Measurements from ENCODE around the gene MRAP2.

Gene MRAP2, protein sequence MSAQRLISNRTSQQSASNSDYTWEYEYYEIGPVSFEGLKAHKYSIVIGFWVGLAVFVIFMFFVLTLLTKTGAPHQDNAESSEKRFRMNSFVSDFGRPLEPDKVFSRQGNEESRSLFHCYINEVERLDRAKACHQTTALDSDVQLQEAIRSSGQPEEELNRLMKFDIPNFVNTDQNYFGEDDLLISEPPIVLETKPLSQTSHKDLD

DNA sequence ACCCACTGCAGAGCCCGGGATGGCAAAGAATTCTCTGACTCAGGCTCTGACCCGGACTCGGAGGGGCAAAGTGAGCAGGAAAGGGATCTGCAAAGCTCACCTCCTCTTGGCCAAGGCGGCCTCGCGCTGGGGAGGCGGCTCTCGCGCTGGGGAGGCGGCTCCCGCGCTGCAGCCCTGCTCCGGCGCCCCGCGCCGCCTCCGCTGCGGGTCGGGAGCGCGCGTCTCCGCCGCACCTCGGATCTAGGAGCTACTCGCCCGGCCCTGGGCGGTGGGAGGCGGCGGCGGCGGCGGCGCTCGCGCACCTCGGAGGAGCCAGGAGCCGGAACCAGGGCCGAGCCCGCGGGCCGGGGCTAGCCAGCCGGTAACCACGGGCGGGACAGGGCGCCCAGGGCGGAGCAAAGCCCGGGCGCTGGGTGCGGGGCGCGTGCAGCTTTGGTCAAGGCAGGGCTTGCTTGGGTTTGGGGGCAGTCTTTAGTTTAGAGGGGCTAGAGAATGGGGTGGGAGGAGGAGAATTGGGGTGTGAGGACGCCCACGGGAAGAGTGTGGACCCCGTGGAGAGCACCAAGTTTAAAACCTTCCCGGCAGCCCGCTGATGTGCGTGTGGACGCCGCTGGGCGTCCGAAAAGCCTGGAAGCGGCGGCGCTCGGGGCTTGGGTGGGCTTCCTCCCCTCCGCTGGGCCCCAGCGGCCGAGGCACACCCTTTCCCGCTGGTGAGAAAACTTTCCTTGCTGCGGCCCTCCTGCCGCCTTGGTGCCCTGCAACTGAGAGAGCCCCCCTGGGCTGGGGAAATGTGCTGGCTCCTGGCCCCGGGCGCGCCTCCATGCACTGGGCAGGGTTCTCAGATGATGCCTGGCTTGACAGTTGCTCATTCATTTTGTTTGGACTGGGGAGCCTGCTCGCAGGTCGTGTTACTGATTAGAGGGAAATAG, at the start of gene MRAP2:
Gene MRAP2 (plus strand): TSS at position 250 of the 929 bp plus-strand sequence. CDS start 21,547 bp downstream, outside the sequence.
- DNase-seq (ENCODE audit: low read depth, low spot score) = no peak

DNA sequence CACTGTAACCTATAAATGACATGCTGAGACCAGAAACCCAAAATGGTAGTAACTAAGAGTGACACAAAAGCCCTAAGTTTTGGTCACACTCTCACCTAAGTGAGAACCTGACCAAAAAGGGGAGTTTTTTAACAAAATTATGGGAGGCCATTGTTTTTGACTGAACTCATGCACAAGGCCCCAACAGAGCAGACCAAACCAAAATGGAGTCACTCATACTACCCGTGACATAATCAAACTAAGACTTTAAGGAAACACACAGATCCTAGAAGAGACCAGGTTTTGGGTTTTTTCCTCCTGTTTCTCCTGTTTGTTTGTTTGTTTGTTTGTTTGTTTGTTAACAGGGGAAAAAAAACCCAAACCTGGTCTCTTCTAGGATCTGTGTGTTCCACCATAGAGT, 49.2 kb upstream of the MRAP2 start:
- no peak for DNase-seq (ENCODE audit: low read depth, low spot score)

DNA sequence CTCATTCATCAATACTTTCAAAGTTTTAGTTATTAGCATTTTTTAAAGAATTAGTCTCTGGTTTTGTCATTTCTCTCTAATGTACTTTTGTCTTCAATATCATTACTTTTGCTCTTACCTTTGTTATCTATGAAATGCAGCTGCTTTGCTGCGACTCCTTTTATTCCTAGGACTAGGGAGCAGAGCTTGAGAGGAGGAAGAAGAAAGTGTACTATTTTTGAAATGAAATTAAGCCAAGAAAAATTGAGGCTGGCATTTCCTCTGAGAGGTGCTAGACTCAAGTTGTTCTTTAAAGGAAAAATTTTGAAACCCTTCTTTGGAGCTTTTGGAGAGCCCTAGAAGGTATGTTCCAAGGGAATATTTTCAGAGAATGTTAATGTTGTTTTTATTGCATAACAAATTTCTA, 48.3 kb upstream of the MRAP2 start:
- no peak for DNase-seq (ENCODE audit: low read depth, low spot score)

DNA sequence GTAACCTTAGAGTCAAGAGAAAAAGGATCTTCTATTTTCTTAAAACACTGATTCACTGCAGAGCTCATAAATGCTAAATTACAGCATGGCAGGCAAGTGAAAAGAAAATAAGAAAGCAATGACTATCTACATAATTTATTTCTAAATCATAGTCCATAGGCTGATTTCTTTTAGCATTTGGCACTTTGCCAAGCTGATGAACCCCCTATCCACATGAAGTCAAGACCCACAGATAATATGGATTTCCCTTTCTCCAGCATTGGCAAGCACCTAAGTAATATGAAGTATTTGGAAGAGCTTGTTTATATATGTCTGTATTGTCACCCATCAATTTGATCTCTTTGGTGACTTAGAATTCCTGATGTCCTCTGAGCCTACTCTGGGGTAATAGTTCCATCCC, 47.9 kb upstream of the MRAP2 start:
- no peak for DNase-seq (ENCODE audit: low read depth, low spot score)

DNA sequence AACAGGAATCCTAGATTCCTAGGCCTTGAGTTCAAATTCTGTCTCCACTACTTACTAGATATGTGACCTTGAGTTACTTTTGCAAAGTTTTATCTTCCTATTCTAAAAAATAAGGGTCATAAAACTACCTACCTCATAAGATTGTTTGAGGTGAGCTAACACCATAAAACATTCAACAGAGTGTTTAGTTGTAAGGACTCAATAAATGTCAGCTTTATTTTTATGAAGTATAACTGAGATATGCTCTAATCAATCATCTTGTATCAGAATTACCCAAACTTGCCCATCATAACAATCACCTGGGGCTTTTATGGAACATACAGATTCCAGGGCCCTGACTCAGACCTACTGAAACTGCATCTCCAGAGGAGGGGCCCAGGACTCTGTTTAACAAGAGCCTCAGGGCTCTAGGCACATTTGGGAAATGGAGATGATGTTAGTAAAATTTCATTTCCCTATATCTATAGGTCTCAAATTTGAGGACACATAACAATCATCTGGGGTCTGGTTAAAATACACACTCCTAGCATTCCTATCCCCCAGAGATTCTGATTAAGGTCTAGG, 35.5 kb upstream of the MRAP2 start:
- no peak for DNase-seq (ENCODE audit: low read depth, low spot score)

DNA sequence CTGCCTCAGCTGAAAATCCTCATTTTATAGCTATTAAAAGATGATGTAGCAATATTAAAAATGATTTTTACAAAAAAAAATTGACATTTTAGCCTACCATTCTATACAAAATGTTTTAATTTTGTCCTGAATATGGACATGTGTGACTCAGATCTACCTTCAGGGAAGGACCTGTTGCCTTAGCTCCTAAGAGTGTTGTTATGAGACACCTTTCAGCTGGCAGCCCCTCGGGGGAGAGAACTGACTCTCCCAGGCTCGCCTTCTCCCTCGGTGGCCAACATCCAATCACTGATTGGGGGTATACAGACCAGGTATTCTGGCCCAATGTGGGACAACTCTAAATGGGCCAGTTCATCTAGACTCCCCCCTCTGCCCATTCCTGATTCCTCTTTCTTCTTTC, 32.5 kb upstream of the MRAP2 start:
- no peak for DNase-seq (ENCODE audit: low read depth, low spot score)

DNA sequence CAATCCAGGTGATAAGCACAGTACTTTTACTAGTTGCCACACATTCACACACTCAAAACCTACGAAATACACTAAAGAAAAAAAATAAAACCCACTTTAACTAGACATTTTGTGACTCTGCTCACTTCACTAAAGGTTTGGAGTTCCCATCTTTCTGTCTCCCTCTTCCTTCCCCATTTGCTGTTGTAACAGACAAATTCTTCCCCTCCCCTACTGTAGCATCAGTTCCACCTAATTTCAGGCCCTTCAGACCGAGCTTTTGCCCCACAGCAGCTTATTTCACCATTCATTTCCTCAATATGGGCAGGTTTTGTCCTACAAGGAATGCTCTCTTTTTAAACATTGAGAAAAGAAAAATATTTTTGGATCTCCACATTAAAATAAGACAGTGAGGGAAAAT, 31.3 kb upstream of the MRAP2 start:
- DNase-seq (ENCODE audit: low read depth, low spot score) = no peak

DNA sequence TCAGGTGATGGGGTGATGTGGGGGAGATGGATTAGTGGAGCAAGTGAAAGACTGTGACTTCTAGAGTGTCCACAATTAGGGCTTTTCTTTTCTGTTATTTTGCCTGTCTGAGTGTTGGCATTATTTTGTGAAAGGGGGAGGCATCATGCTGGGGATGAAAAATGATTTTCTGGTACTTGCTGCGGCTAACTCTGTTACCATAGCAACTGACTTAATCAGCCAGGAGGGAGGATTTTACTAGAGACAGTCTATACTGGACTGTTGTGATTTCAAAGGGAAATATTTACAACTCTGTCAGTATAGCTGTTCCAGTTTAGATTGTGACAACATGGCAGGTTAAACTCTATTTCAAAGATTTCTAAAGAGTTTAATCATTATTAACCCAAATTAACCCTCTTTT, 30.4 kb upstream of the MRAP2 start:
- DNase-seq (ENCODE audit: low read depth, low spot score) = no peak

DNA sequence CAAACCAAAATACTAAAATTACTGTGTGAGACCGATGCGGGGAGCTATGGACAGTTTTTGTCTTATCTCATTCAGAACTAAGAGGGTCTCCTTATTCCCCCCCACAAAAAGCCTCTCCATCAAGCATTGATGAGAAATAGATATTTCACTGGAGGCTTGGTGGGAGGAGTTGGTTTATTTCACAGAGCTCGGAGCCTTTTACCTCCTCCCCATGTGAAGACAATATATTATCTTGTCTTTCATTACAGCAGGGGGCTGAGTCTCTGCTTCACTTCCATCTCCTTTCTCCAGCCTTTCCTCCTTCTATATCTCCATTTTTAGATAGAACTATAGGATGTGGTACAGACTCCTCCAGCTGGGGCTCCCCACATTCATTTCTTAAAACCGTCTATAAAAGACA, 29.9 kb upstream of the MRAP2 start:
- DNase-seq (ENCODE audit: low read depth, low spot score) = no peak

DNA sequence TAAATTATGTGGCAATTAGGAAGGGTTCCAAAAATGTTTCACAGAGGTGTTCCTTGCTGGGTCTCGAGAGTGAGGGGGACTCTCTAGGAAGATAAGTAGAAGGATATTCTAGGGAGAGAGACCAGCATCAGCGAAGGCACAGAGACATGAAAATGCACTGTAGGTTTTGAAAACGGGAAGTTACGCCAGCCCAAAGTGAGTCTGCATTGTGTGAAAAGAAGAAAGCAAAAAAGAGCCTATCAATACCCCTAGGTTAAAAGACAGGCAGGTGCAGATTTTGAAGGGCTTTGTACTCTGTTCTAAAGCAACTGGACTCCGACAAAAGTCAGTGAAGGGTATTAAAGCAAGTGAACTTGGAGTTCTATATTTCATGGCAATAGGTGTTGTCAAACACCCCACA, 25.7 kb upstream of the MRAP2 start:
- DNase-seq (ENCODE audit: low read depth, low spot score) = no peak

DNA sequence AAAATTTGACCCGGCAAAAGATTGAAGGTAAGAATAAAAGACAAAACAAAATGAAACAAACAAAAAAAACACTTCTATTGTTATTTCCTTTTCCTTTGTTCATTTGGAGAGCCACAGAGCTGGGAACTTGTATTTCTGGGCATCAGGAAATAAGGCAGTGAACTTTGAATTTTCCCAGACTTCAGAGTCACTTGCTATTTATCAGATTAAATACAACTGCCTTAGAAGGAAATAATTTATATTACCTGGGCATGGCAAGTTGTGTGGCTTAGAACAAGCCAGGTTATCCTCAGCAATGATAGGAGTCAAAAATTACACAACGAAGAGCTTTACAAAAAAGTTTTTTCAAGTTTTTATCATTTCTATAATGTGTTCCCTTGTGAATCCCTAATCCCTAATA, 20.2 kb upstream of the MRAP2 start:
- no peak for DNase-seq (ENCODE audit: low read depth, low spot score)

DNA sequence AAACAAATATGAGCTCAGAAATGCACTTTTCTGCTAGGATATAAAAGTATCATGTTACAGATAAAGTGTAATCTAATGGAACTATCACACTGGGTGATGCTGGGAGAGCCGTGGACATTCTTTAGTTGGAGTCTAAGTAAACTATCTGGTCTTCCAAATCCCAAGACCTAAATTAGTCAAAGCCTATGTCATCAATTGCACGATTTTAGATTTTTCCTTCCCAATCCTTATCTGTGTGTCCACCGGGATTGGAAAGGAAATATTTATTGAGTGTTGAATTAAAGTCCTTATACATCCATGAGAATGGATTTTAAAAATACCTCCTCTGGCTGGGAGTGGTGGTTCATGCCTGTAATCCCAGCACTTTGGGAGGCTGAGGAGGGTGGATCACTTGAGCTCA, 19.6 kb upstream of the MRAP2 start:
- no peak for DNase-seq (ENCODE audit: low read depth, low spot score)

DNA sequence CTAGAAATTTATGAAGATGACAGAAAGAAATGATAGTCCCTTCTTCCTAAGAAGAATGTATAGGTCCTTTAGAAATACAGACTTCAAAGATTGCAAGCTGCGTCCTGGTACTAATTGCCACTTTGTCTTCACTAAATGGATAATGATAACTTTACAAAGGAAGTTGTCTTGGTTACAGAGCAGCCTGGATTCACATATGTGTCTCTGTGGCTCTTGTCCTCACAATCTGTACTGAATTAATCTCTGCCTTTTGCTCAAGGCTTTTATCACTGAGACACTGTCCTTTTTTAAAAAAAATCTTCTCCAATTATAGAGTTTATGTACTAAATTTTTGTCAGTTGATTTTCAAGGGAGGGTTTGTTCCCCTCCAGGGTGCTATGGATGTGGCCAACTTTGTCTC, 17.5 kb upstream of the MRAP2 start:
- no peak for DNase-seq (ENCODE audit: low read depth, low spot score)

DNA sequence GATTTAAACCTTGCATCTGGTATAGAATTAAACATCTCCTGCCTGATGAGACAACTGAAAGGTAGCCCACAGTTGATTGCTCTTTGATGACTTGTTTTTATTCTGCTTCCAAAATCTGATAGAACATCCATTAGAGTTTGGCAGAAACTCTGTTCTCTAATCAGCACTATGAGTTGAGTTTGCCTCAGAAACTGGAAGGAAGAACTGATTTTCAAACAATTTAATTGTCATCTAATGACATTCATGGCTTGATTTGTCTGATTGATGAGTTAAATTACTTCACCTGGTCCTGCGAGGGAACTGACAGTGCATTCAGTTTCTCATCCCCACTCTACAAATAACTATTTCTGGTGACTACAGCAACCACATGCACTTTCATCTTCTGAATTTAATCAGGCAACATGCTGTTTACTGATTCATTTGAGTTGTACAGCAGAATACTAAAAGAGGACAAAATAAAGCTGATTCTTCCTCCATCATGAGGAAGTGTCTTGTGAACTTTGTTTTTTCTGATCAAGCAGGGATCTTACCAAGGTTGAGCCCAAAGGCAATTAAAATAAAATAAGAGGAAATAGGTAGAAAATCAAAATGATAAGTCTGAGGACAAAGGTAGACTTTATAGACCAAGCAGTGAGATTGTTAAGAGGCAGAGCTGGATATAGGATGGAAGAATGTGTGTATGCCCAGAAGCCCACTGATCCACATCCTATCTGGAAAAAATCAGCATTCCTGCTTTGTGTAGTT, 15.7 kb upstream of the MRAP2 start:
- no peak for DNase-seq (ENCODE audit: low read depth, low spot score)

DNA sequence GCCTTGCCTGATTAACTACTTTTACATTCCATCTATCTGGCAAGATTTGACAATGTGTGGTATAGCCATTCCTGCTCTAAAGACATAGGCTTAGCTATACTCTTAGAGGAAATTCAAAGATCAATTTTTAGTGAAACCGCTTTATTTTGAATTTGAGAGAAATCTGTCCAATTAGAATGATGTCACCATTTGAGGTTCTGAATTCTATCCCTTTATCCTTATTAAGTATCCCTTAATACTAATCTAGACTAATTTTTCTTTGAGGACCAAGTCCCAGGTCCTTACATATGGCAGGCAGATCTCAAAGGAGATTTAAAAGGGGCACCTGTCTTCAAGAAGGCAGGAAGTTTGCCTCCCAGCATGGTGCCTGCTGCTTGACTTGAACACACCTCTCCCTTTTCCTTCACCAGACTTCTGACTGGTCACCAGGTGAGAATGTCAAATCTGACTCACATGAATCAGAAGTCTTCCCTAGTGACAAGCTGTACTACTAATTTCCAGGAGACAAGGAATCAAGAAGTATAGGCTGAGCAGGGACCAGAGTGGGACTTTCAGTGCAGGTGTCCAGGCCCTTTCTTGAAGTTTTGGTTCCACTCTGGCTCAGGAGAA, 15.0 kb upstream of the MRAP2 start:
- no peak for DNase-seq (ENCODE audit: low read depth, low spot score)

DNA sequence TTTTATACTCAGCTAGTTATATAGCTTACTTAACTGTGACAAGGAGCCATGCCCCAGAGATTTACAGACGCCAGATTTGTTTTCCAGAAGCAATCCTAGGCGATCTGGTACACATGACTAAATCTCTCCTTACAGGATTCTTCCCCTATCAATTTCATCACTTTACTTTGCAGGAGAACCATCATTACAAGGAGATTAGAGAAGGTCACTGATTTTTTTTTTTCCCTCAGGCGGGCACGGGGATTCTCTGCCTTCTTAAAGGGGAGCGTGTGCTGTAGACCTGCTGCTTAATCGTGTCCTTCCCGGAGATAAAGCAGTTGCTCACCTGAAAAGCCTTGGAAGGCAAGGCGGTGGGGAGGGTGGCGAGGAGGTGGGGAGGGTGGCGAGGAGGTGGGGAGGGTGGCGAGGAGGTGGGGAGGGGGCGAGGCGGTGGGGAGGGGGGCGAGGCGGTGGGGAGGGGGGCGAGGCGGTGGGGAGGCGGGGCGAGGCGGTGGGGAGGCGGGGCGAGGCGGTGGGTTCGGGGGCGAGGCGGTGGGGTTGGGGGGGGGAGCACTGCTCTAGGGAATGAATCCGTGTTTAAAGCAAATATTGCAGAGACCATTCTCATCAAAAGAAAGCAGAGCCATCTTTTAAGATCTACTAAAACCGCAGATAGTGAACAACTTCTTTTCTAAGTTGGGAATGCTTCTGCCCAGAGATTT, 14.3 kb upstream of the MRAP2 start:
- DNase-seq (ENCODE audit: low read depth, low spot score) = no peak

DNA sequence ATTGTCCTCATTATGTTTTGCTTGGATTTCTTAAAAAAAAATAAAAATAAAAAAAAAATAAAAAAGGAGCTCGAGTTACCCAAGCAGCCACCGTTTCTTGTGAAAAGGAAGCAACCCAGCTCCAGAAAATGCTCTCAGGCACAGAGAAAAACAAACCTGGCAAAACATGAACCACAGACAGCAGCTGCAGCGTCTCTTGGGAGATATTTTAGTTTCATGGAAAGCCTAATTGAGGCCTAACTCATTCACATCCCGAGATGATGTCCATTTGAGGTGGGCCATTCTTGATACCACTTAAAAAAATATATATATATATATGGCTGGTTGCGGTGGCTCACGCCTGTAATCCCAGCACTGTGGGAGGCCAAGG, 13.7 kb upstream of the MRAP2 start:
- DNase-seq (ENCODE audit: low read depth, low spot score) = no peak

DNA sequence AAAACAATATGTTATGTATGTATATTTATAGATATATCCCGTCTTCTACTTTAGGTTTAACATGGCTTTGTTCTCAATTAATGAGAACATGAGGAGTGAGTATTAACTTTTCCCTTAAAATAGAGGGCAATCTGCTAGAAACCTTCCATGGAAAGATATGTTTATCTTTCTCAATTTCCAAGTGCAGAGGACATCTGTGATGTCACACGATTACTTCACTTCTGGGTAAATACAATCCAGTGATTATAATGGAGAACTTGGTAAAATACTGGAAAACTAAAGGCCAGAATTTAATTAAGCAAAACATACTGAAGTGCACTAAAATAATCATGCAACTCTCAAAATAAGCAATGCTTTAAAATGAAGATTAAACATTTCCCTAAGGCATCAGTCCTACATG, 11.9 kb upstream of the MRAP2 start:
- no peak for DNase-seq (ENCODE audit: low read depth, low spot score)

DNA sequence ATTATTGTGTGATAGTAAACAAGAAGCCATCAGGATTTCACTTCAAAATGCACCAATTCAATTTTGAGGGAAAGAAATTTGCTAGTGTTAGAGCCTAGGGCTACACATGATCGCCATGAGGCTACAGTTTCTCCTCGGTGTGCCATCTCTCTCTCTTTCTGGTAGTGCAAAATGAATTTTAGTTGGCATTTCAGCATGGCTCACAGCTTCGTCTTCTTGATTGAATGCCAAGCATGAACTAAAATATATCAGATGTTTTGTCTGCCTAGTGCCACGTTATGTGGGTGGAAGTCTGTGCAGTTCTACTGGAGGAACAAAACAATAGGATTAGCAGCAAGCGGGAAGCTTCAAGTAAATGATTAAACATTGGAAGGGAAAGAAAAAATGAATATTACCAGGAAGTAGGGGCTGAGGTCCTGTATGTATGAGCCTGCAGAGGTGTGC, 6.8 kb upstream of the MRAP2 start:
- DNase-seq (ENCODE audit: low read depth, low spot score) = no peak

DNA sequence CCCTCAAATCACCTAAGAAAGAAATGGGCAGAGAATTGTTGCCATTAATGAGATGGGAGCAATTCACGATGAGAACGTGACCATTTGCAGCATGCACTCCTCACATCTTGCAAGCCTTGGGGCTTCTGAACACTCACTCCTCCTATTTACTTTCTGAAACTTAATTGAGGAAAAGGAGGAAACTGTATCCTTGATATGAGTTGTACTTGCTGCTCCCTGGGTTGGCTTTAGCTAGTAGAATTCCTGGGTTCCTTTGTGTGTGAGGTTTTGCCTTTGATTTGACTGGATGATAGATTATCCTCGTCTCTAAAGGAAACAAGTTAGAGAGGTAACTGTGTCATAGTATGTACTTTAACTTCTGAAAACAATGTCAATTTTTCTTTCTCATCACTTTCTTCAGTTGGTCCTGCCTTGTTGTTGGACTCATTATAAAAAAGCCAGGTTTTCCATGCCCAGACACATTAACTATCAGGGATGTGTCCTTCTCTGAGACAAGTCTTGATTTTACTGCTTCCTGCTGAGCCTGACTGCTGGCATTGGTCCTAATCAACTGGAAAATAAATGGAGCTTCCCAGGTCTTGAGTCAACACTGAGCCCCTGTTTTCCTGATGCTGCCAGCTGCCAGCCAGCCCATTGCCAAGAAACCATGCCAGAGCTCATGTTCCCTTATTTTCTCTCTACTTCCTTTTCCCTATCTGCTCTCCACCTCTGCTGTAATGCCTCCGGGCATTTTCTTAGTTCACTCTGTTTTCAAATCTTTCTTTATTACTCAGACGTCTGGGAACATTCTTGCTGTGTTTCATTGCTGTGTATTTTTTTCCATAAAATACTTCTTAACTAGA, 6.0 kb upstream of the MRAP2 start:
- no peak for DNase-seq (ENCODE audit: low read depth, low spot score)
